CD4-positive, alpha-beta T cell treated with Interleukin-17A for 1 hour (primary cell): ENCODE data around the gene HIVEP2.

Experiments
- DNase-seq: peaks from one replicate; pipeline ENCODE4 v3.0.0-alpha.2; 2020

The HIVEP2 gene

GRCh38 chr6:142726616-142727015 is 218.4 kb downstream of the HIVEP2 start:
- DNase-seq: no peak

GRCh38 chr6:142725024-142725770 is 219.8 kb downstream of the HIVEP2 start:
- no peak for DNase-seq

- no peak for DNase-seq
Measured at GRCh38 chr6:142722841-142723240, 222.1 kb downstream of the HIVEP2 start.

- no peak for DNase-seq
Measured at GRCh38 chr6:142722012-142722411, 223.0 kb downstream of the HIVEP2 start.

GRCh38 chr6:142721215-142721920 is 223.6 kb downstream of the HIVEP2 start:
- no peak for DNase-seq

- no peak for DNase-seq
Measured at GRCh38 chr6:142718667-142719191, 226.2 kb downstream of the HIVEP2 start.

GRCh38 chr6:142716097-142716496 is 228.9 kb downstream of the HIVEP2 start:
- no peak for DNase-seq

- DNase-seq: no peak
Measured at GRCh38 chr6:142714951-142715785, 229.8 kb downstream of the HIVEP2 start.

- no peak for DNase-seq
Measured at GRCh38 chr6:142713959-142714358, 231.0 kb downstream of the HIVEP2 start.

- DNase-seq: no peak
Measured at GRCh38 chr6:142712231-142712630, 232.7 kb downstream of the HIVEP2 start.

GRCh38 chr6:142708651-142709050 is 236.3 kb downstream of the HIVEP2 start:
- no peak for DNase-seq

- no peak for DNase-seq
Measured at GRCh38 chr6:142707255-142707654, 237.7 kb downstream of the HIVEP2 start.

GRCh38 chr6:142706210-142706609 is 238.8 kb downstream of the HIVEP2 start:
- DNase-seq: no peak

- DNase-seq: no peak
Measured at GRCh38 chr6:142705054-142705453, 239.9 kb downstream of the HIVEP2 start.

GRCh38 chr6:142702501-142703460 is 242.2 kb downstream of the HIVEP2 start:
- DNase-seq: no peak
